ENCODE results near the gene TGFB2. TPM values are rescaled to one million over a fixed set of nuclear protein-coding genes. Genes with fewer than 3 reads are reported as not detected.

TGFB2 gene
- total RNA-seq, 2 experiments from 2014 or later: 0.03 to 0.11 TPM

DNA sequence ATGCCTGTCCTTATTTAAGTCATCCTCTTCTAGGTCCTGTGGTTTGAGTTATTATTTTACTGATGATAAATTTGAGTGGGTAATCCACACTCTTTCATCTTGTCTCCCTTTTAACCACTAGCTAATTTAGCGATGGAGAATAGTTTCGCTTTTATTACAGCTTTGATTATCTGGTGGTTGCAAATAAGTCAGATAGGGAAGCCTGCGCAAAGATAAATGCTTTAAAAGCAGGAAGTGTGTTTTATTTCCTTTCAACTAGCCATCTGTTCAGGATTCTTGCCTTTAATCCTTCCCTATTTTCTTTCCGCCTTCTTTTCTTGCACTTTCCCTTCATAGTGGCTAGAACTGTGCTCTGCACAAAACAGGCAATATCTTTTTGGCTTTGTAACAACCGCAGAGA lies 129.0 kb downstream of the TGFB2 start:
- POLR2A ChIA-PET: interaction anchor here (1.0 kb wide), 1 partner anchor 10 kb away, joined by 3 read pairs; no protein-coding TSS in a partner anchor
- Histone ChIP-seq H3K79me2 (ENCODE audit: insufficient read depth, low read depth, low read length) (no peaks in the 10 kb centered on the region), H3K36me3 (ENCODE audit: insufficient read depth, low read length) (no peaks in the 10 kb centered on the region), H2AFZ (ENCODE audit: low read length) (no peak overlapping the region), H3K4me1 (ENCODE audit: insufficient read depth, low read length, poor library complexity, severe bottlenecking) (no peaks in the 10 kb centered on the region), H3K4me2 (ENCODE audit: low read length) (no peak overlapping the region), H4K20me1 (ENCODE audit: insufficient read depth, low read length) (no peaks in the 10 kb centered on the region), H3K4me3 (ENCODE audit: low read depth, low read length, poor library complexity, severe bottlenecking) (no peak overlapping the region), H3K9me3 (ENCODE audit: low read length) (no peaks in the 10 kb centered on the region), H3K9me2 (ENCODE audit: insufficient read depth, low read length) (no peaks in the 10 kb centered on the region), H3K27ac (ENCODE audit: low read depth, low read length, poor library complexity, severe bottlenecking) (no peak overlapping the region)
- CTCF ChIA-PET (ENCODE audit: unreplicated experiment): no interaction called here
- intact Hi-C loops (cut with micrococcal nuclease; ENCODE audit: unreplicated experiment): no loop called here
- DNase-seq (ENCODE audit: low spot score): no peak
- BruUV-seq (replicated peaks): no TSS peak
- TF ChIP-seq, protein P1, sequence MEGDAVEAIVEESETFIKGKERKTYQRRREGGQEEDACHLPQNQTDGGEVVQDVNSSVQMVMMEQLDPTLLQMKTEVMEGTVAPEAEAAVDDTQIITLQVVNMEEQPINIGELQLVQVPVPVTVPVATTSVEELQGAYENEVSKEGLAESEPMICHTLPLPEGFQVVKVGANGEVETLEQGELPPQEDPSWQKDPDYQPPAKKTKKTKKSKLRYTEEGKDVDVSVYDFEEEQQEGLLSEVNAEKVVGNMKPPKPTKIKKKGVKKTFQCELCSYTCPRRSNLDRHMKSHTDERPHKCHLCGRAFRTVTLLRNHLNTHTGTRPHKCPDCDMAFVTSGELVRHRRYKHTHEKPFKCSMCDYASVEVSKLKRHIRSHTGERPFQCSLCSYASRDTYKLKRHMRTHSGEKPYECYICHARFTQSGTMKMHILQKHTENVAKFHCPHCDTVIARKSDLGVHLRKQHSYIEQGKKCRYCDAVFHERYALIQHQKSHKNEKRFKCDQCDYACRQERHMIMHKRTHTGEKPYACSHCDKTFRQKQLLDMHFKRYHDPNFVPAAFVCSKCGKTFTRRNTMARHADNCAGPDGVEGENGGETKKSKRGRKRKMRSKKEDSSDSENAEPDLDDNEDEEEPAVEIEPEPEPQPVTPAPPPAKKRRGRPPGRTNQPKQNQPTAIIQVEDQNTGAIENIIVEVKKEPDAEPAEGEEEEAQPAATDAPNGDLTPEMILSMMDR (conservative IDR thresholded peaks at IDR 0.05; ENCODE audit: low read length): no peak
- TF ChIP-seq EZH2phosphoT487 (IDR thresholded peaks at IDR 0.05; ENCODE audit: borderline replicate concordance, low read depth, low read length): no peak

DNA sequence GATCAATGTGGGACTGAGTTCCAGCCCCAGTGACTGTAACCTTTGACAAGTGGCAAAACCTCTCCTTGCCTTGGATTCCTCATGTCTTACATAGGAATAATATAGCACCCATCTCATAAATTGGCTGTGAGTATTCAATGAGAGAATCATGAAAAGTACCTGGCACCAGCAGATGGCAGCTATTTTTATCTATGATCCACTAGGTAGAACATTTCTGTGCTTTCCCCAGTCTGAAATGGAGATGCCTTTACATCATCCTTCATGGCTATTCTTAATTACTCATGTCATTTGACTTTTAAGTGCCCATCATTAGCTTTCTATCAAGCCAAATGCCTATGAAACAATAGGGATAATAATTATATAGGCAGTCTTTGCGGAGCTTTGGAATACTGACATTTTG lies 130.1 kb downstream of the TGFB2 start:
- POLR2A ChIA-PET: interaction anchor here (0.7 kb wide), 2 partner anchors 88 to 89 kb away, joined by 3 read pairs; no protein-coding TSS in a partner anchor
- H3K36me3 ChIP-seq (ENCODE audit: insufficient read depth, low read length): no peaks in the 10 kb centered on the region
- H3K79me2 ChIP-seq (ENCODE audit: insufficient read depth, low read depth, low read length): no peaks in the 10 kb centered on the region
- H3K4me2 ChIP-seq (ENCODE audit: low read length): no peak overlapping the region
- H4K20me1 ChIP-seq (ENCODE audit: insufficient read depth, low read length): no peaks in the 10 kb centered on the region
- no peaks in the 10 kb centered on the region for H3K4me1 ChIP-seq (ENCODE audit: insufficient read depth, low read length, poor library complexity, severe bottlenecking)
- no peak overlapping the region for H2AFZ ChIP-seq (ENCODE audit: low read length)
- CTCF ChIA-PET (ENCODE audit: unreplicated experiment): no interaction called here
- no peak overlapping the region for H3K4me3 ChIP-seq (ENCODE audit: low read depth, low read length, poor library complexity, severe bottlenecking)
- BruUV-seq (replicated peaks): no TSS peak
- DNase-seq (ENCODE audit: low spot score): no peak
- TF ChIP-seq, protein P1 (conservative IDR thresholded peaks at IDR 0.05; ENCODE audit: low read length): no peak
- no peak for TF ChIP-seq EZH2phosphoT487 (IDR thresholded peaks at IDR 0.05; ENCODE audit: borderline replicate concordance, low read depth, low read length)
- no peaks in the 10 kb centered on the region for H3K9me3 ChIP-seq (ENCODE audit: low read length)
- no peaks in the 10 kb centered on the region for H3K9me2 ChIP-seq (ENCODE audit: insufficient read depth, low read length)
- no peak overlapping the region for H3K27ac ChIP-seq (ENCODE audit: low read depth, low read length, poor library complexity, severe bottlenecking)
- intact Hi-C loops (cut with micrococcal nuclease; ENCODE audit: unreplicated experiment): loop anchor here (5.0 kb wide), 1 partner anchor 403 kb away; no protein-coding TSS in a partner anchor

DNA sequence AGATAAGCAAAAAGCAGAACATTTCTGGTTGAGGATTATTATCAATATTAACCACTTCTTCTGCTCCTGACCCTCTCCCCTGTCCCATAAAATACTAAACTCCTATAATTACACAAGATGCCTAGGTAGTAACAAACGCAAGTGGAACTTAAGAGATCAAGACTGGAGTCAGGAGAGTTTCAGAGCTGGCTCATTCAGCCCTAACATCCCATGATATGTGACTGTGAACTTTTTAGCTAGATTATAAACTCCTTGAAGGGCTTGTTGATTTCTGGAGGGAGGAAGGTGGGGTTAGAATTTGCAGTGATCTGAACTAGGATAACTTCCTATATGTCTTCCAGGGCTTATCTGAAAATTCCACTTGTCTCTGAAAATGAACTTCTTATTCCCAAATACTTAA lies 130.6 kb downstream of the TGFB2 start:
- TF ChIP-seq, protein P1 (conservative IDR thresholded peaks at IDR 0.05; ENCODE audit: low read length): no peak
- TF ChIP-seq EZH2phosphoT487 (IDR thresholded peaks at IDR 0.05; ENCODE audit: borderline replicate concordance, low read depth, low read length): no peak
- DNase-seq (ENCODE audit: low spot score): no peak
- Histone ChIP-seq H3K9me2 (ENCODE audit: insufficient read depth, low read length) (no peaks in the 10 kb centered on the region), H3K79me2 (ENCODE audit: insufficient read depth, low read depth, low read length) (no peaks in the 10 kb centered on the region), H3K4me2 (ENCODE audit: low read length) (no peak overlapping the region), H3K27ac (ENCODE audit: low read depth, low read length, poor library complexity, severe bottlenecking) (no peak overlapping the region), H3K4me3 (ENCODE audit: low read depth, low read length, poor library complexity, severe bottlenecking) (no peak overlapping the region), H4K20me1 (ENCODE audit: insufficient read depth, low read length) (no peaks in the 10 kb centered on the region), H3K36me3 (ENCODE audit: insufficient read depth, low read length) (no peaks in the 10 kb centered on the region), H3K9me3 (ENCODE audit: low read length) (no peaks in the 10 kb centered on the region), H3K4me1 (ENCODE audit: insufficient read depth, low read length, poor library complexity, severe bottlenecking) (no peaks in the 10 kb centered on the region), H2AFZ (ENCODE audit: low read length) (no peak overlapping the region)
- POLR2A ChIA-PET: interaction anchor here (0.7 kb wide), 2 partner anchors 88 to 90 kb away, joined by 3 read pairs; no protein-coding TSS in a partner anchor
- CTCF ChIA-PET (ENCODE audit: unreplicated experiment): no interaction called here
- intact Hi-C loops (cut with micrococcal nuclease; ENCODE audit: unreplicated experiment): loop anchor here (5.0 kb wide), 1 partner anchor 403 kb away; no protein-coding TSS in a partner anchor
- BruUV-seq (replicated peaks): no TSS peak
